Astrocyte (in vitro differentiated cells and primary cell): ENCODE measurements around the gene PDYN.

Experiments
- EZH2 ChIP-seq: IDR thresholded peaks from 2 replicates; pipeline ENCODE4 v1.6.1; 2012; ENCODE audit warnings: mild to moderate bottlenecking, low read length, inconsistent platforms; ENCODE audit not compliant: insufficient read depth
- TF ChIP-seq, protein P1 (sequence below): IDR thresholded peaks from 2 replicates; pipeline ENCODE4 v1.5.1; 2011; ENCODE audit warnings: low read depth, mild to moderate bottlenecking, inconsistent platforms, low read length, moderate library complexity; ENCODE audit not compliant: insufficient read depth

DNA sequence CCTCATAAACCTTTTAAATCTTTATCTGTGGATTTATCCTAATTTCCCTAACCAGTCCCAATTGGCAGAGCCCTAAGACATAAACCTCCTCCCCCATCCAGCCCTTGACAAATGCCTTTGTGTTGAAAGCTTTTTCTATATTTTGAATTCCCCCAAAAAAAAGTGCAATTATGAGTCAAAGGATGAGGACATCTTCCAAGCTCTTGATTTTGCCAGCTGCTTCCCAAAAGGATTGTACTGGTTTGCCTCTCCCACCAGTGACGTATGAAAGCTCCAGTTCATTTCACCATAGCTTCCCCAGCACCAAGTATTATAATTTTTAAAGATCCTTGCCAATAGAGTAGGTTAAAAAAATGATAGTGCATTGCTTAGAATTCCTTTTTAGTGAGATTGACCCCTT, 59.7 kb downstream of the PDYN start:
- TF ChIP-seq, protein P1, sequence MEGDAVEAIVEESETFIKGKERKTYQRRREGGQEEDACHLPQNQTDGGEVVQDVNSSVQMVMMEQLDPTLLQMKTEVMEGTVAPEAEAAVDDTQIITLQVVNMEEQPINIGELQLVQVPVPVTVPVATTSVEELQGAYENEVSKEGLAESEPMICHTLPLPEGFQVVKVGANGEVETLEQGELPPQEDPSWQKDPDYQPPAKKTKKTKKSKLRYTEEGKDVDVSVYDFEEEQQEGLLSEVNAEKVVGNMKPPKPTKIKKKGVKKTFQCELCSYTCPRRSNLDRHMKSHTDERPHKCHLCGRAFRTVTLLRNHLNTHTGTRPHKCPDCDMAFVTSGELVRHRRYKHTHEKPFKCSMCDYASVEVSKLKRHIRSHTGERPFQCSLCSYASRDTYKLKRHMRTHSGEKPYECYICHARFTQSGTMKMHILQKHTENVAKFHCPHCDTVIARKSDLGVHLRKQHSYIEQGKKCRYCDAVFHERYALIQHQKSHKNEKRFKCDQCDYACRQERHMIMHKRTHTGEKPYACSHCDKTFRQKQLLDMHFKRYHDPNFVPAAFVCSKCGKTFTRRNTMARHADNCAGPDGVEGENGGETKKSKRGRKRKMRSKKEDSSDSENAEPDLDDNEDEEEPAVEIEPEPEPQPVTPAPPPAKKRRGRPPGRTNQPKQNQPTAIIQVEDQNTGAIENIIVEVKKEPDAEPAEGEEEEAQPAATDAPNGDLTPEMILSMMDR = no peak
- TF ChIP-seq EZH2 = no peak
